GM13976 (cell line): ENCODE data around the gene CLDN7.

ENCODE experiments used
- DNase-seq: peaks from one replicate; pipeline ENCODE4 v3.0.0; 2012; ENCODE audit warnings: low spot score
- CTCF ChIP-seq: IDR thresholded peaks from 2 replicates; pipeline ENCODE4 v1.5.1; 2012; ENCODE audit warnings: borderline replicate concordance, mild to moderate bottlenecking; ENCODE audit not compliant: insufficient read depth; ENCODE audit errors: extremely low read depth, missing control alignments, control extremely low read depth
- in situ Hi-C: fragments of 300-500 bp; cut with MboI; formaldehyde crosslinking; loops from one replicate; pipeline ENCODE4 v1.12.0; 2022; ENCODE audit warnings: low sequenced_read_pairs, mixed read lengths, inconsistent platforms; ENCODE audit not compliant: unreplicated experiment

CLDN7 gene

GRCh38 chr17:7221278-7222092 is 40.8 kb downstream of the CLDN7 start:
- in situ Hi-C loops: no loop called here
- TF ChIP-seq CTCF: no peak
- no peak for DNase-seq

DNA sequence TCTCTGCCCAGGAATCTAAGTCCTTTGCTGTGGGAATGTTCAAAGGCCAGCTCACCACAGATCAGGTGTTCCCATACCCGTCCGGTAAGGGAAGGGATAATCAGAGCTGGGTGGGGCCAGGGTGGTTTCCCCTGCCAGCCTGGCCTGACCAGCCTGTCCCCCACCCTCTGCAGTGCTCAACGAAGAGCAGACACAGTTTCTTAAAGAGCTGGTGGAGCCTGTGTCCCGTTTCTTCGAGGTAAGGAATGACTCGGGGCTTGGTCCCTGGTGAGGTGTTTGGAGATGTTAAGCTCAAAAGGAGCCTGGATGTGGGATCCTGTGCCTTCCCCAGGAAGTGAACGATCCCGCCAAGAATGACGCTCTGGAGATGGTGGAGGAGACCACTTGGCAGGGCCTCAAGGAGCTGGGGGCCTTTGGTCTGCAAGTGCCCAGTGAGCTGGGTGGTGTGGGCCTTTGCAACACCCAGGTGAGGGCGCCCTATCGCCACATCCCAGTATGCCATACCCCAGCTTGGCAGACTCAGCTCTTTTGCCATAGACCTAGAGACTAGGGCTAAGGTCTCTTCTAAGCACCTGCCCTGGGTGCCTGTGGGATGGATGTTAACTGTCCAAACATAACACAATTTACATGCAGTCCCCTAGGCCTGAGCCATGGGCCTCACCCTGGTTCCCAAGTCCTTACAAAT is 41.5 kb downstream of the CLDN7 start:
- in situ Hi-C loops: no loop called here
- TF ChIP-seq CTCF: peak; percentile 62
- DNase-seq: peak; percentile 64

DNA sequence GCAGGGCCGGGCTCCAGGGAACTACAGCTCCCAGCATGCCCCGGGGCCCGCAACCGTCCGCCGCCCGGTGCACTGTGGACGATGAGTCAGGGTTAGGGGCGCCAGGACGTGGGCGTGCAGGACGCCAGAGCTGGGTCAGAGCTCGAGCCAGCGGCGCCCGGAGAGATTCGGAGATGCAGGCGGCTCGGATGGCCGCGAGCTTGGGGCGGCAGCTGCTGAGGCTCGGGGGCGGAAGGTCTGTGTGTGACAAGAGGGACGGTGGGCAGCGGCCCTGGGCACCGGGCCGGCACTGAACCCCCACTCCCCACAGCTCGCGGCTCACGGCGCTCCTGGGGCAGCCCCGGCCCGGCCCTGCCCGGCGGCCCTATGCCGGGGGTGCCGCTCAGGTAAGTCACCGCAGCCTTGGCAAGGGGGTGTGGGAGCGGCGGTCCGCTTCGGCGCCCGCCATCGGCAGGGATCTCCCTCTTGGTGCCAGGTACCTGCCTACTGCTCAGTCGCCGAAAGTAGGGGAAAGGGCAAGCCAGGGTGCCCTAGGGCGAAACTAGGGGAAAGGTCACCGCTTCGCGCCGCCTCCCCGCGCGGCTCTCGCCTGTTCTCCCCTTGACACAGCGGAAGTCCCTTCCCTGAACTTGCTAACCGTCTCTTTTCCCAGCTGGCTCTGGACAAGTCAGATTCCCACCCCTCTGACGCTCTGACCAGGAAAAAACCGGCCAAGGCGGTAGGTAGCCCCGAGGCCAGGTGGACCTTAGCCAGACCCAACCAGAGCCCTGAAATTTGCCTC is 42.3 kb downstream of the CLDN7 start, which contains the start of the genes ACADVL and DLG4:
ACADVL (plus strand) TSS at position 127 of the 781 bp plus-strand sequence; CDS start at position 174, 47 bp downstream.
DLG4 (minus strand) TSS at position 25 of the 781 bp plus-strand sequence.
- in situ Hi-C loops: no loop called here
- TF ChIP-seq CTCF: no peak
- peak; percentile 93 for DNase-seq

- TF ChIP-seq CTCF: no peak
- DNase-seq: no peak
- in situ Hi-C loops: no loop called here
Observed at GRCh38 chr17:7219229-7219811, 43.0 kb downstream of the CLDN7 start.

- in situ Hi-C loops: no loop called here
- no peak for DNase-seq
- no peak for TF ChIP-seq CTCF
Observed at GRCh38 chr17:7218758-7219157, 43.5 kb downstream of the CLDN7 start.

DNA sequence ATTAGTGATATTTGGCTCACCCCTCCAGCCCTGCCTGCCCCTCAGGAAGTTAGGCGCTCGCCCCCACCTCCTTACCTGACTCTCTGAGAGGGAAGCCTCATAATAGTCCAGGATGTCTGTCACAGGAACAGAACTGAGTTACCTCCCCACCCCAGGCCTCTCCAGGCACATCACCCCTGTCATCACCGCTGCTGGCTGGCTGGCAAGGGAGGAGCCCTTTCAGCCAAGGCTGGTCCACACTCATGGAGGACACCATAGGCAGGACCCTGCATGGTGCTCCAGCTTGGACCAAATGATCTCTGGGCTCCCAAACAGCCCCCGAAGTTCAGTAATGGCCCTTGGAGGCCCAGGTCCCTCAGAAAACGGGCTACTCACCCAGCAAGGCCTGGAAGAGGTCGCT is 44.1 kb downstream of the CLDN7 start:
- TF ChIP-seq CTCF: no peak
- in situ Hi-C loops: no loop called here
- no peak for DNase-seq
